GM19452 (cell line): ENCODE results near the gene PRR19.

Source experiments
- ATAC-seq: cut with Tn5 transposase; IDR thresholded peaks from one replicate; pipeline ENCODE4 v1.9.1; 2021; ENCODE audit not compliant: unreplicated experiment

PRR19 gene

GRCh38 chr19:42294471-42295137, 7.3 kb upstream of the PRR19 start:
- ATAC-seq: no peak

DNA sequence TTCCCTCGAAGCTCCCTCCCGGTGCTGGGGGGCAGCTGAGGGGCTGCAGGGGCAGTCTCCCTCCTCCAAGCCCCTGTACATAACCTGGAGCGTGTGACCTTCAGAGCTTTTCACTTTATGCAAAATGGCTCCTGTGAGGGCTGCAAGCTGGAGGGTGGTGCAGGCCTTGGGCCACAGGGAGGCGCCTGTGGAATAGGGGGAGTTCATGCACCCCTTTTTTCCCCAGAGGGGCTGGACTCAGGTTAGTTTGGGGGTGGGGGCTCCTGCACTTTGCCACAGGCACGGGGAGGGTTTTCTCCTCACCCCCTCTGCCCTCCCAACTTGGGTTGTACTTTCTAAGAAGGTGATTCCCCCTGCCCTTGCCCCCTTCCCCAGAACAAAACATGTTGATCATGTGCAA, 6.6 kb upstream of the PRR19 start:
- no peak for ATAC-seq

GRCh38 chr19:42295831-42296525, 6.0 kb upstream of the PRR19 start:
- no peak for ATAC-seq

DNA sequence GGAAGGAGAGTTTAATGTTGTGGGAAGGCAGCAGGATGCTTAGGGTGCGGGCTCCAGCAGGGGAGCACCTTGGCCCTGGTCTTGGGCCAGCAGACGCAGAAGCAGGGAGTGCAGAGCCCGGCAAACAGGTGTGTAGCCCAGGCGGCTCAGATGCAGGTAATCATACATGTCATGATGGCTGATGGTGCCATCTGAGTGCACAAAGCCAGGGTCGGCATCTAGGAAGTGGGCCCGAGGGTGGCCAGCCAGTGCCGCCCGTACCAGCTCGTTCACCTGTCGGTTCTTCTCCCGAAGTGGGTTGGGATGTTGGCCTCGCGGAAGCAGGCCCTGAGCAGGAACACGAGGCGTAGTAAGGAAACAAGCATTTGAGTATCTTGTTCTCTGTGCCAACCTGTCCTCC, 4.9 kb upstream of the PRR19 start:
- ATAC-seq: no peak

GRCh38 chr19:42303101-42303464, 1.2 kb downstream of the PRR19 start:
- no peak for ATAC-seq

DNA sequence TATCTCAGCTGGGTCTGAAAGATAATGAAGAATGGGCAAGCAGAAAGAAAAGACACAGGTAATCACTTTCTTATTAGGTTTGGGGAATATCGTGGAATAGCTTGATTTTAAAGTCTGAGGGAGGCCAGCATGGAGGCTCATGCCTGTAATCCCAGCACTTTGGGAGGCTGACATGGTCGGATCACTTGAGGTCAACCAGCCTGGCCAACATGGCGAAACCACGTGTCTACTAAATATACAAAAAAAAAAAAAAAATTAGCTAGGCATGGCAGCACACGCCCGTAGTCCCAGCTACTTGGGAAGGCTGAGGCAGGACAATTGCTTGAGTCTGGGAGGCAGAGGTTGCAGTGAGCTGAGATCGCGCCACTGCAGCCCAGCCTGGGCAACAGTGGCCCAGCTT, 1.9 kb downstream of the PRR19 start:
- no peak for ATAC-seq

DNA sequence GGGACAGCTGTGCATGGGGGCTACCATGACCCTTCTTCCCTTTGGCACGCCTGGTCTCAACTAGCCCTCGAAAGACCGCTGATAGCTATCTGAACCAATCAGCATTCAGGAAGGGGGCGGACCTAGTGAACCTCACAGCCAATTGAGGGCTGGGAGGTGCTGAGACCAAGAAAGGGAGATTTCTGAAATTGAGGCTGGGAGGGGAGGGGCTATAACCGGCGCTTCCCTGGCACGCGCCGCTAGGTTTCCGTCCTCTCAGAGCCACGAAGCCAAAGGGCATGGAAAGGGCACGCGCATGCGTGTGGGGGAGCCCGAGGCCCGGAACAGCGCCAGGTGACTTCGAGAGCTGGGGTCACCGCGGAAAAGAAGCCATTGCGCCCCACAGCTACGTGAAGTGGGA, 4.7 kb downstream of the PRR19 start:
- ATAC-seq: no peak

DNA sequence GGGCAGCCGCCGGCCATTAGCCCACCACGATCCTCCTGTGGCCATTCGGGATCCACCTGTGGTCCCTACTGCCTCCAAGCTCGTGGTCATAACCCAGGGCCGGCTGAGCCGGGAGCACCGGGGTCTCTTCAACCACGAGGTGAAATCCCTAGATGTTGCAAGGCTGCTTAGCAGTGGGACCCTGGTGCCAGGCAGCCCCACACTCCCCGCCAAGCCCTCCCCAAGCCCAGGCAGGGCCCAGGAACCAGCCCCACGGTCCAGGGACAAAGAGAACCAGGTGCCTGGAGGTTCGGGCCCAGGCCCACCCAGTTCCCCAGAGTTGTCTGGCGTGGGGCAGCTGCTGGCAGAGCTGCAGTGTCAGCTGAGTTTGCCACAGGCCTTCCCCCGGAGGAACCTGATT, 7.8 kb downstream of the PRR19 start:
- ATAC-seq: no peak

DNA sequence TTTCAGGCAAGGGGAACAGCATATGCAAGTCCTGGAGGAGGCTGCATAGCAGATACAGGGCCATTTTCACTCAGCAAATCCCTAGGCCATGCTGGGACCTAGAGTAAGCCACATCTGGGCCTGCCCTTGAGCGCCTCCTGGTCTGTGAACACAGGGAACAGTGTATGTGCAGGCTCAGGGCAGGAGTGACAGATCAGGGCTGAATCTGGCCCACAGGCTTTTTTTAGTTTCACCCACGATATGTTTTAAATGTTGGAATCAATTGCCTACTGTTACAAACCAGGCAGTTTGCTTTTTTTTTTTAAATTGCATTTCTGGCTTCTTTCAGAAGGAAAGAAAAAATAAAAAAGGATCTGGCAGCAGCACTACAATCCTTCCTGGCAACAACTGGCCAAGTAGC, 9.7 kb downstream of the PRR19 start:
- ATAC-seq: no peak

DNA sequence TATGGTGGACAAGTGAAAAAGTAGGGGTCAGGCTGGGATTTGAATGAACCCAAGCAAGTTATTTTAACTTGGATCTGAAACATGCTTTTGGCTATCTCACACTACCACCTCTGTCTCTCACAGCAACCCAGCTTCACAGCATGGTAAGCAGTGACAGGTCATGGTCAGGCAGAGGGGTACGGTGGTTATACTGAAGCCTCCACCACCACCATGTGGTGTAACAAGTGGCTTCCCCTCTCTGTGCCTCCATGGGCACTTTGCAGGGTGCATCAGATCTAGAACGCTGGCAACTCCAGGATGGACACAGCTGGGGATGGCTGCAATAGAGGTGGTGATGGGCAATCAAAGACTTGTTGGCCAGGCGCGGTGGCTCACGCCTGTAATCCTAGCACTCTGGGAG, 10.4 kb downstream of the PRR19 start:
- no peak for ATAC-seq

- ATAC-seq: no peak
These were observed 11.3 kb downstream of the PRR19 start, which contains the start of gene TMEM145 for GRCh38 chr19:42313096-42313839. Gene TMEM145 (plus strand): TSS chr19:42313309. CDS start chr19:42313377, 68 bp downstream.

- ATAC-seq: no peak
These were observed 12.2 kb downstream of the PRR19 start for GRCh38 chr19:42313840-42314755.

DNA sequence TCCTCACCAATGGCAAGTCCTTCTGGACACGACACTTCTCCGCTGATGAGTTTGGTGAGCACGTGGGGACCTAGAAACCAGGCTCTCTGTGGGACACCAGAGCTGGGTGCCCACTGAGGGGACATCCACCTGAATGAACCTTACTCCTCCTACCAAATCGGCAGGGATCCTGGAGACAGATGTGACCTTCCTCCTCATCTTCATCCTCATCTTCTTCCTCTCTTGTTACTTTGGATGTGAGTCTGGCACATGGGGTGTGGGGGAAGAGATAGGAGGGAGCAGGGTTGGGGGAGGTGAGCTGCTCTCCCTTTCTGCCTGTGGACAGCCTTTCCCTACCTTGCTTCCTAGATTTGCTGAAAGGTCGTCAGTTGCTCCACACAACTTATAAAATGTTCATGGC, 13.1 kb downstream of the PRR19 start:
- no peak for ATAC-seq

- ATAC-seq: no peak
These were observed 14.6 kb downstream of the PRR19 start for GRCh38 chr19:42316223-42317211.

DNA sequence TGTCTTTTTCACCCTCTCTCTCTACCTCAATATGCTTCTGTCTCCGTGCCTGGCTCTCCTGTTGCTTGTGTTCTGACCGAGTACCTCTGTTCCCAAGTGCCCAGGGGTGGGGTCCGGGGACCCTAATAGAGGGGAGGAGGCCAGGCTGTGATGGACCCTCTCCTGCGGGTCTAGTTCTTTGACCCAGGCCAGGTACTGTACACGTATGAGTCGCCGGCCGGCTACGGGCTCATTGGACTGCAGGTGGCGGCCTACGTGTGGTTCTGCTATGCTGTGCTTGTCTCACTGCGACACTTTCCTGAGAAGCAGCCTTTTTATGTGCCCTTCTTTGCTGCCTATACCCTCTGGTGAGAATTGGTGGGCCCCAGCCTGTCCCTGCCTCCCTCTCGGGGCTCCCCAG, 15.6 kb downstream of the PRR19 start:
- ATAC-seq: no peak

- ATAC-seq: no peak
These were observed 20.4 kb downstream of the PRR19 start for GRCh38 chr19:42322305-42322704.

DNA sequence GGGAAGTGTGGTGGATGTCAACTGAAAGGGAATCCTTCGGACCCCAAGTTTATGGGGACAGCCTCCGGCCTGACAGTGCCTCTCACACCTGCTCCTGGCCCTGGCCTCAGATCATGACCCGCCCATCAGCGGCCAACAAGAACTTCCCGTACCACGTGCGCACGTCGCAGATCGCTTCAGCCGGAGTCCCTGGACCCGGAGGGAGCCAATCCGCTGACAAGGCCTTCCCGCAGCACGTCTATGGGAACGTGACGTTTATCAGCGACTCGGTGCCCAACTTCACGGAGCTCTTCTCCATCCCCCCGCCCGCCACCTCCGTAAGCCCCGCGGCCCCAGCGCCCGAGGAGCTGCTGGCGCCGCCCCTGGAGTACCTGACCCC, 21.5 kb downstream of the PRR19 start:
- ATAC-seq: no peak

- no peak for ATAC-seq
These were observed 22.1 kb downstream of the PRR19 start for GRCh38 chr19:42323852-42324654.

GRCh38 chr19:42324655-42325307, 22.8 kb downstream of the PRR19 start:
- no peak for ATAC-seq
